Measurements from ENCODE around the gene SERPINA5. TPM values are rescaled to one million over a fixed set of nuclear protein-coding genes. Genes with fewer than 3 reads are reported as not detected.
A peak's percentile ranks its signal among the peaks of the same experiment; 100 is the strongest.

SERPINA5 gene
- total and polyA plus RNA-seq, 4 donors, result 0.89 to 2.2 (median 1.4) TPM

GRCh38 chr14:94548999-94549985 lies 31.9 kb upstream of the SERPINA5 start:
- peak in 5 of 6 donors; percentile 27 to 87 (median 52) for DNase-seq (ENCODE audit: low read depth in 4 of 6, low spot score in 6 of 6)
- H3K4me1 ChIP-seq (ENCODE audit: control insufficient read depth, insufficient read depth, low read length), result peaks cover 18% of the 10 kb centered on the region
- no peak overlapping the region for H3K4me3 ChIP-seq (ENCODE audit: low read depth, low read length)
- no peak overlapping the region for H3K27ac ChIP-seq (ENCODE audit: low read depth, low read length)
- no peaks in the 10 kb centered on the region for H3K27me3 ChIP-seq (ENCODE audit: control insufficient read depth, insufficient read depth, low read length)
- no peaks in the 10 kb centered on the region for H3K36me3 ChIP-seq (ENCODE audit: control insufficient read depth, insufficient read depth, low read length)
- WGBS (ENCODE audit: insufficient coverage), result 17% methylated on average over 12 of the region's 24 CpGs
- peaks cover 3% of the 10 kb centered on the region for H3K9me3 ChIP-seq (ENCODE audit: control insufficient read depth, insufficient read depth, low read length)

- Histone ChIP-seq H3K27me3 (ENCODE audit: control insufficient read depth, insufficient read depth, low read length) (no peaks in the 10 kb centered on the region), H3K36me3 (ENCODE audit: control insufficient read depth, insufficient read depth, low read length) (no peaks in the 10 kb centered on the region), H3K4me3 (ENCODE audit: low read depth, low read length) (no peak overlapping the region), H3K9me3 (ENCODE audit: control insufficient read depth, insufficient read depth, low read length) (peaks cover 3% of the 10 kb centered on the region), H3K27ac (ENCODE audit: low read depth, low read length) (no peak overlapping the region), H3K4me1 (ENCODE audit: control insufficient read depth, insufficient read depth, low read length) (peaks cover 14% of the 10 kb centered on the region)
- no CpG with 5 or more reads among the region's 8 CpGs for WGBS (ENCODE audit: insufficient coverage)
- DNase-seq (ENCODE audit: low read depth in 4 of 6, low spot score in 6 of 6), result no peak
These were observed 31.2 kb upstream of the SERPINA5 start for GRCh38 chr14:94550041-94550440.

- H3K36me3 ChIP-seq (ENCODE audit: control insufficient read depth, insufficient read depth, low read length), result no peaks in the 10 kb centered on the region
- no peak overlapping the region for H3K4me3 ChIP-seq (ENCODE audit: low read depth, low read length)
- H3K27me3 ChIP-seq (ENCODE audit: control insufficient read depth, insufficient read depth, low read length), result no peaks in the 10 kb centered on the region
- no peak for DNase-seq (ENCODE audit: low read depth in 4 of 6, low spot score in 6 of 6)
- H3K9me3 ChIP-seq (ENCODE audit: control insufficient read depth, insufficient read depth, low read length), result peaks cover 1% of the 10 kb centered on the region
- no peaks in the 10 kb centered on the region for H3K4me1 ChIP-seq (ENCODE audit: control insufficient read depth, insufficient read depth, low read length)
- 85% methylated on average over 9 of the region's 9 CpGs for WGBS (ENCODE audit: insufficient coverage)
- H3K27ac ChIP-seq (ENCODE audit: low read depth, low read length), result no peak overlapping the region
These were observed 25.2 kb upstream of the SERPINA5 start for GRCh38 chr14:94555991-94556390.

- H3K27me3 ChIP-seq (ENCODE audit: control insufficient read depth, insufficient read depth, low read length), result no peaks in the 10 kb centered on the region
- H3K27ac ChIP-seq (ENCODE audit: low read depth, low read length), result no peak overlapping the region
- no peak for DNase-seq (ENCODE audit: low read depth in 4 of 6, low spot score in 6 of 6)
- H3K4me1 ChIP-seq (ENCODE audit: control insufficient read depth, insufficient read depth, low read length), result no peaks in the 10 kb centered on the region
- peaks cover 1% of the 10 kb centered on the region for H3K9me3 ChIP-seq (ENCODE audit: control insufficient read depth, insufficient read depth, low read length)
- no peaks in the 10 kb centered on the region for H3K36me3 ChIP-seq (ENCODE audit: control insufficient read depth, insufficient read depth, low read length)
- no CpG with 5 or more reads among the region's 1 CpG for WGBS (ENCODE audit: insufficient coverage)
- no peak overlapping the region for H3K4me3 ChIP-seq (ENCODE audit: low read depth, low read length)
These were observed 23.9 kb upstream of the SERPINA5 start for GRCh38 chr14:94557327-94557726.

- no peaks in the 10 kb centered on the region for H3K4me1 ChIP-seq (ENCODE audit: control insufficient read depth, insufficient read depth, low read length)
- H3K27ac ChIP-seq (ENCODE audit: low read depth, low read length), result no peak overlapping the region
- H3K9me3 ChIP-seq (ENCODE audit: control insufficient read depth, insufficient read depth, low read length), result peaks cover 1% of the 10 kb centered on the region
- H3K36me3 ChIP-seq (ENCODE audit: control insufficient read depth, insufficient read depth, low read length), result no peaks in the 10 kb centered on the region
- no peak overlapping the region for H3K4me3 ChIP-seq (ENCODE audit: low read depth, low read length)
- no peaks in the 10 kb centered on the region for H3K27me3 ChIP-seq (ENCODE audit: control insufficient read depth, insufficient read depth, low read length)
- 66% methylated on average over 2 of the region's 2 CpGs for WGBS (ENCODE audit: insufficient coverage)
- DNase-seq (ENCODE audit: low read depth in 4 of 6, low spot score in 6 of 6), result no peak
These were observed 22.4 kb upstream of the SERPINA5 start for GRCh38 chr14:94558842-94559241.

GRCh38 chr14:94559638-94560290 lies 21.5 kb upstream of the SERPINA5 start:
- H3K27me3 ChIP-seq (ENCODE audit: control insufficient read depth, insufficient read depth, low read length), result no peaks in the 10 kb centered on the region
- no peaks in the 10 kb centered on the region for H3K36me3 ChIP-seq (ENCODE audit: control insufficient read depth, insufficient read depth, low read length)
- H3K9me3 ChIP-seq (ENCODE audit: control insufficient read depth, insufficient read depth, low read length), result no peaks in the 10 kb centered on the region
- WGBS (ENCODE audit: insufficient coverage), result 58% methylated on average over 8 of the region's 9 CpGs
- H3K27ac ChIP-seq (ENCODE audit: low read depth, low read length), result no peak overlapping the region
- no peaks in the 10 kb centered on the region for H3K4me1 ChIP-seq (ENCODE audit: control insufficient read depth, insufficient read depth, low read length)
- no peak for DNase-seq (ENCODE audit: low read depth in 4 of 6, low spot score in 6 of 6)
- H3K4me3 ChIP-seq (ENCODE audit: low read depth, low read length), result no peak overlapping the region

- H3K27ac ChIP-seq (ENCODE audit: low read depth, low read length), result no peak overlapping the region
- no peaks in the 10 kb centered on the region for H3K27me3 ChIP-seq (ENCODE audit: control insufficient read depth, insufficient read depth, low read length)
- no peak for DNase-seq (ENCODE audit: low read depth in 4 of 6, low spot score in 6 of 6)
- WGBS (ENCODE audit: insufficient coverage), result 94% methylated on average over 3 of the region's 3 CpGs
- no peaks in the 10 kb centered on the region for H3K36me3 ChIP-seq (ENCODE audit: control insufficient read depth, insufficient read depth, low read length)
- H3K4me1 ChIP-seq (ENCODE audit: control insufficient read depth, insufficient read depth, low read length), result no peaks in the 10 kb centered on the region
- H3K9me3 ChIP-seq (ENCODE audit: control insufficient read depth, insufficient read depth, low read length), result no peaks in the 10 kb centered on the region
- no peak overlapping the region for H3K4me3 ChIP-seq (ENCODE audit: low read depth, low read length)
These were observed 20.9 kb upstream of the SERPINA5 start for GRCh38 chr14:94560291-94560665.

- no peak within 1 kb of the TSS for H3K27ac ChIP-seq (ENCODE audit: low read depth, low read length)
- H3K9me3 ChIP-seq (ENCODE audit: control insufficient read depth, insufficient read depth, low read length), result no peaks in the 10 kb centered on the region
- H3K4me3 ChIP-seq (ENCODE audit: low read depth, low read length), result no peak within 1 kb of the TSS
- H3K36me3 ChIP-seq (ENCODE audit: control insufficient read depth, insufficient read depth, low read length), result no peaks in the 10 kb centered on the region
- no peak for DNase-seq (ENCODE audit: low read depth in 4 of 6, low spot score in 6 of 6)
- H3K4me1 ChIP-seq (ENCODE audit: control insufficient read depth, insufficient read depth, low read length), result no peaks in the 10 kb centered on the region
- 90% methylated on average over 8 of the region's 11 CpGs for WGBS (ENCODE audit: insufficient coverage)
- H3K27me3 ChIP-seq (ENCODE audit: control insufficient read depth, insufficient read depth, low read length), result no peaks in the 10 kb centered on the region
These were observed 20.2 kb upstream of the SERPINA5 start, which contains the start of gene SERPINA4 for GRCh38 chr14:94560751-94561655. Gene SERPINA4 (plus strand): TSS chr14:94561442. CDS start chr14:94563483, 2,041 bp downstream.

GRCh38 chr14:94561656-94562010 lies 19.6 kb upstream of the SERPINA5 start:
- no peaks in the 10 kb centered on the region for H3K4me1 ChIP-seq (ENCODE audit: control insufficient read depth, insufficient read depth, low read length)
- 87% methylated on average over 5 of the region's 7 CpGs for WGBS (ENCODE audit: insufficient coverage)
- H3K9me3 ChIP-seq (ENCODE audit: control insufficient read depth, insufficient read depth, low read length), result no peaks in the 10 kb centered on the region
- H3K27me3 ChIP-seq (ENCODE audit: control insufficient read depth, insufficient read depth, low read length), result no peaks in the 10 kb centered on the region
- no peak overlapping the region for H3K27ac ChIP-seq (ENCODE audit: low read depth, low read length)
- H3K4me3 ChIP-seq (ENCODE audit: low read depth, low read length), result no peak overlapping the region
- no peaks in the 10 kb centered on the region for H3K36me3 ChIP-seq (ENCODE audit: control insufficient read depth, insufficient read depth, low read length)
- DNase-seq (ENCODE audit: low read depth in 4 of 6, low spot score in 6 of 6), result no peak
